Stimulated activated memory B cell treated with anti-CD40 and anti-IgM and Interleukin-4, amounts not matched to agents 10 μg/mL and 1 μg/mL and 100 μg/mL, for 72 hours (primary cell): ENCODE measurements around the gene ERC2.
"Not testable (repeated sequence)": the region's sequence is repeated elsewhere in the genome, so short reads cannot be mapped to it uniquely, and the experiment has no call there.

Experiments used
- ATAC-seq: fragments of 150-1000 bp; cut with Tn5 transposase; 2 replicates; pipeline ENCODE4 v1.10.0; 2021
- H3K27ac Mint-ChIP-seq: one replicate; pipeline ENCODE4 v1.8.0; 2022; ENCODE audit warnings: mild to moderate bottlenecking, mixed read lengths
- H3K27me3 Mint-ChIP-seq: one replicate; pipeline ENCODE4 v1.8.0; 2022; ENCODE audit warnings: mixed read lengths
- H3K36me3 Mint-ChIP-seq: one replicate; pipeline ENCODE4 v1.8.0; 2022; ENCODE audit warnings: mixed read lengths
- H3K4me1 Mint-ChIP-seq: one replicate; pipeline ENCODE4 v1.8.0; 2022; ENCODE audit warnings: mixed read lengths
- H3K4me3 Mint-ChIP-seq: one replicate; pipeline ENCODE4 v1.8.0; 2022; ENCODE audit warnings: mild to moderate bottlenecking, moderate library complexity, mixed read lengths
- H3K9me3 Mint-ChIP-seq: one replicate; pipeline ENCODE4 v1.8.0; 2022; ENCODE audit warnings: mixed read lengths

ERC2 gene

DNA sequence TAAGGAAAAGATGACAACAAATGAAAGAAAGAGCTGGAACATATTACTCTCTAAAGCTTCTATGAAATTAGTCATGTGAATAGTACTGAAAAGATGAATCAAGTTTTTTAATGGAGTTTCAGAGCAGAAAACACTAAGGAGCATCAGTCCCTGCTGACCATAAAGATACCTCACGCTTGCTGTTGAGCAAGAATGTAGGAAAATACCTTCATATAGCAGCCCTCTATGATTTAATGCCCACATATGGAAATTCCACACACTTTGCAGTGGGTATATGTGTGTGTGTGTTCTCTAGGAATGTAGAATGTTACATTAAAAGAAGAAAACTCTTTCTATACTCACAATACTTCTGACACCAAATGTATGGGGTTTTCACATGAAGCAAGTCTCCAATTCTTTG, 355.0 kb downstream of the ERC2 start:
- no peaks in the 10 kb centered on the region for H3K36me3 Mint-ChIP-seq
- no peak overlapping the region for H3K4me3 Mint-ChIP-seq
- no peaks in the 10 kb centered on the region for H3K27me3 Mint-ChIP-seq
- H3K9me3 Mint-ChIP-seq: peaks cover 4% of the 10 kb centered on the region
- no peak for ATAC-seq
- no peak overlapping the region for H3K27ac Mint-ChIP-seq
- no peaks in the 10 kb centered on the region for H3K4me1 Mint-ChIP-seq

DNA sequence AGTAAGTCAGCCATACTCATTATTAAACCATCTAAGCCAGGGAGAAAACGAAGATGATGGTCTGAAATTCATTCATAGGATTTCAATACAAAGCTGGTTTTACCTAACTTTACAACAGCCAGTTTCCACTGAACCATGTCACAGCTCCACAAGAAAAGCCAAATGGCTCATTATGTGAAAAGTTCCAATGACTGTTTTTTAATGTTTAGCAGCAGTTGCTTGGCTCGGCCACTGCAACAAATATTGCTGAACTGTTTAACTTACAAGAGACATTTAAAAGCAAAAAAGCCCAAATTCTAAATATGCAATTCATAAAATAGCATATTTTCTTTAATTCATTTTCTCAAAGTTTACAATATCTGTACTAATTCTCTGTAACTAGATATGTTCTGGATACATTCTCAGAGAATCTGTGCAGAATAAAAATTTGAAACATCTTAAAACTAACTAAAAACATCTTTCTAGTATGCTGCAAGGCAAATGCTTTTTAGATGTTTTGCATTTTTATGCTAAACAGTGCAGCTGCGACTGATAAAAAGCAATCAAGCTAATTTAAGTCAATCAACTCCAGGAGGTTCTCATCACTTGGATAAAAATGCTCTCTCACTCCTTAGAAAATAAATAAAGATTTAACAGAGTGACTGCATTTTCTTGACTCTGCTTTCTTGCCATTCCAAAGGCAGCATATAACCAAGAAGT, 356.5 kb downstream of the ERC2 start:
- ATAC-seq: no peak
- H3K27me3 Mint-ChIP-seq: no peaks in the 10 kb centered on the region
- H3K4me1 Mint-ChIP-seq: no peaks in the 10 kb centered on the region
- H3K4me3 Mint-ChIP-seq: no peak overlapping the region
- H3K36me3 Mint-ChIP-seq: no peaks in the 10 kb centered on the region
- peaks cover 4% of the 10 kb centered on the region for H3K9me3 Mint-ChIP-seq
- H3K27ac Mint-ChIP-seq: no peak overlapping the region

DNA sequence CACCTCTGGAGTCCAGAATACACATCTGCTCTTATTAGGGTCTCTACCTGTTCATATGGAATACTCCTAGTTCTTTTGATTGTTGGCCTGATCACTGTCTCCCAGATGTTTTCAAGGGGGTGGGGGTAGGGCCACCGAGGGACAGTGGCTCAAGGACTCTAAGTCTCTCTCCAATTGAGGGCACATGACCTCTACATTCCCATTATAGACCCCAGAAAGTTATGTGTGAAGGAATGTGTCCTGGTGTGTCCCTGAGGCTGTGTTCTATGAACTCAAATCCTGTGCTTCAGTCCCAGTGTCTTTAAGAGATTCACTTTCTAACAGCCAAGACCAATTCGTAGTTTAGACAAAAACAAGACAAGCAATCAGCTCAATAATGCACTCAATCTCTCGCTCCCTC, 357.4 kb downstream of the ERC2 start:
- no peaks in the 10 kb centered on the region for H3K27me3 Mint-ChIP-seq
- ATAC-seq: no peak

DNA sequence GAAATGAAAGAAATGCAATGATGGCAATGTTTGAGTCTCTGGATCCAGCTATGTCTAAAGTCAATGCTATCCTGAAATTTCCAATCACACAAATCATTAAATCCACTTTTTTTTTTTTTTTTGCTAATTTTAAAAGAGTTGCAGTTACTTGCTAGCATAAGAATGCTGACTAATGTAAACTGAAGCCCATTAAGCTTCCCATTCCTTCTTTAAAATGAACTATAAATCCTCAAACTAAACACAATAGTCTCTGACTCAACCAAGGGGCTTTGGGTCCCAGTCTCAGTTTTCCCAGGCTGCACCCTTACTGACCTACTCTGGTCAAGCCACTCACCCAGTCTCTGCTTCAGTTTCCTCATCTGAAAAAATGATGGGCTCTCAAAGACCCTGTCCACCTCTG, 361.1 kb downstream of the ERC2 start:
- Mint-ChIP-seq H3K4me3 (no peak overlapping the region), H3K27me3 (no peaks in the 10 kb centered on the region), H3K4me1 (no peaks in the 10 kb centered on the region), H3K36me3 (no peaks in the 10 kb centered on the region), H3K27ac (no peak overlapping the region), H3K9me3 (peaks cover 3% of the 10 kb centered on the region)
- no peak for ATAC-seq

More for the DNA sequence above, 357.4 kb downstream of the ERC2 start:
- Mint-ChIP-seq H3K4me1 (no peaks in the 10 kb centered on the region), H3K27ac (no peak overlapping the region), H3K4me3 (no peak overlapping the region), H3K9me3 (peaks cover 2% of the 10 kb centered on the region), H3K36me3 (no peaks in the 10 kb centered on the region)

DNA sequence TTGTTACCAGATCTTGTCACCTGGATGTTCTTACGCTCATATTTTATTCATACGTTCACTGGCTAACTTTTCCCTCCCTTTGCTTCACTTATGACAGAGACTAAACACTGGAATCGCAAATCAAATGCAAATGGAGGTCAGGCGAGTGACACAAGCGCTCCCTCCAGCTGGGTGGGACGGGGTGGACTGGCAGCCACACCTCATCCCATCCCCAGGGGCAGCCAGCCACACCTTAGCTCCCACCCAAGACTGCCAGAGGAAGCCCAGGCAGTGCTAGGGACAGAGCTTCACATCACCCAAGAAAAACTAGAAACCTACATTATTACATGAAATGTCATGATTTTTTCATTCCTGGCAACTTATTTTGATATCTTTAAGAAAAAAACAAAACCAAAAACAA, 366.2 kb downstream of the ERC2 start:
- Mint-ChIP-seq H3K27ac (no peak overlapping the region), H3K36me3 (no peaks in the 10 kb centered on the region), H3K4me1 (no peaks in the 10 kb centered on the region), H3K9me3 (peaks cover 3% of the 10 kb centered on the region), H3K4me3 (no peak overlapping the region), H3K27me3 (no peaks in the 10 kb centered on the region)
- ATAC-seq: no peak

DNA sequence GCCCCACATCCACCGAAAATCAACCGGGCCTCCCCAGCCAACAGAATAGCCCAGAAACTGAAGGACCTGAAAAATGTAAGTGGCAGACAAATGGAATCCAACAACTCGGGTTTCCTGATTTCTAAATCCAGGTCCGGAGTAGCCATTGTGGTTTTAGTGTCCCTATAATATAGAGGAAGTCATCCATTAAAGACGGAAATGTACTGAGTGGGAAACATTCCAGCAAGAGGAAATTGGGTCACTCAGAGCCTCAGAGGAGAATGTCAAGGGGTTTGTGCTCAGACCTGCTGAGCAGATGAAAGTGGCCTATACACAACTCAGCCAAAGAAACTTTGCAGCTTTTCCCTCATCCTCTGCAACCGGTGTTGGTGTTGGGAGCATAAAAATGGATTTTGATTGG, 366.7 kb downstream of the ERC2 start:
- Mint-ChIP-seq H3K9me3 (peaks cover 3% of the 10 kb centered on the region), H3K27ac (no peak overlapping the region), H3K27me3 (no peaks in the 10 kb centered on the region), H3K4me1 (no peaks in the 10 kb centered on the region), H3K4me3 (no peak overlapping the region), H3K36me3 (no peaks in the 10 kb centered on the region)
- ATAC-seq: no peak

DNA sequence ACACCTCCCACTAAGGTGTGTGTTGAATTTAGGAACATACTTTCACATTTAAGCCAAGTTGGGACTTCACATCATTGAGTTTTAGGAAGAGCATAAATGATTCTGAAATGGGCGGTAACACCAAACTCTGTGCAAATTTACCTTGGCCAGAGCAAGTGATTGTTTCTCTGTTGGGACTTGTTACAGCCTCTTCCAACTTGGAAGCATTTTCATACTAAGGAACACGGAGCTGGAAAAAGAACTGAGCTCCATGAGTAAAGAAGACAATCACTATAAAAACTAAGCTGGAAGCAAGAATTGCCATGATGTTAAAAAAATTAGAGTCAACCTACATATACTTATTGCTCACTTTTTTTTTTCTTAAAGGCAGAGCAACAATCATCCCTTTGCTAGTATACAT, 371.3 kb downstream of the ERC2 start:
- H3K9me3 Mint-ChIP-seq: no peaks in the 10 kb centered on the region
- no peaks in the 10 kb centered on the region for H3K27me3 Mint-ChIP-seq
- H3K27ac Mint-ChIP-seq: no peak overlapping the region
- H3K4me1 Mint-ChIP-seq: no peaks in the 10 kb centered on the region
- H3K36me3 Mint-ChIP-seq: no peaks in the 10 kb centered on the region
- ATAC-seq: no peak
- no peak overlapping the region for H3K4me3 Mint-ChIP-seq

DNA sequence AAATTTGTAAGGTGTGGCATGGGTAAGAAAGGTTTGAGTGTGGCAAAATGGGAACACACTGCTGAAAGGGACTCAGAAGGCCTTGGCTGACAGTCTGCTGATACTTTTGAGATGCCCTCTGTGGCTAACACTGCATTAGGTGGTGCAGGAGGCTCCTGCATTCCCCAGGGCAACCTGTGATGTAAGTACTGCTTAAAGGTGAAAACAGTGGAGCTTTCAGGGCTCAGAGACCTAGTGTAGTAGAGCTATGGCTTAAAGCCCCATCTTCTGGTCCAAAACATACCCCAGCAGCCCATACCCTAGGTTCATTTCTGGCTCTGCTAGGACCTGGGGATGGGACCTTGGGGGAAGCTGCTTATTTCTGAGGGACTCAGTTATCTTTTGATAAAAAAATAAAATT, 374.1 kb downstream of the ERC2 start:
- Mint-ChIP-seq H3K4me1 (no peaks in the 10 kb centered on the region), H3K27ac (no peak overlapping the region), H3K36me3 (no peaks in the 10 kb centered on the region), H3K9me3 (no peaks in the 10 kb centered on the region), H3K4me3 (no peak overlapping the region), H3K27me3 (no peaks in the 10 kb centered on the region)
- ATAC-seq: no peak

DNA sequence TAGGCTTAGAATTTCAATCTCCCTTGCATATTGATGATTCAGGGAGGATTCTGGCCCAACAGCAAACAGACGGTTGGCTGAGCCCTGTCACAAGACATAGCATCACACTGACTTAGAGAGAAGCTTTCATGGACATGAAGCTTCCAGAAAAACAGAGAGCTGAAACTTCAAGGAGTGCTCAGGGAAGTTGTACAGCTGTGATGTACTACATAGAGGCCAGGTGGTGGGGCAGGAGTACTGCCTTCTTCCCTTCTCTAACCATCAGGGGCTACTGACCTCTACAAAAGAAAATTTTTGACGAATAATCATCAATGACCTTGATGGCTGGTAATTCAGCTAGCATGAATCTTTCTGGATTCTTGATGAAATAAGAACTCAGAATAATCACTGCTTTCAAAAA, 378.5 kb downstream of the ERC2 start:
- Mint-ChIP-seq H3K9me3 (no peaks in the 10 kb centered on the region), H3K4me3 (no peak overlapping the region), H3K27ac (no peak overlapping the region), H3K4me1 (no peaks in the 10 kb centered on the region), H3K36me3 (no peaks in the 10 kb centered on the region), H3K27me3 (no peaks in the 10 kb centered on the region)
- ATAC-seq: no peak

DNA sequence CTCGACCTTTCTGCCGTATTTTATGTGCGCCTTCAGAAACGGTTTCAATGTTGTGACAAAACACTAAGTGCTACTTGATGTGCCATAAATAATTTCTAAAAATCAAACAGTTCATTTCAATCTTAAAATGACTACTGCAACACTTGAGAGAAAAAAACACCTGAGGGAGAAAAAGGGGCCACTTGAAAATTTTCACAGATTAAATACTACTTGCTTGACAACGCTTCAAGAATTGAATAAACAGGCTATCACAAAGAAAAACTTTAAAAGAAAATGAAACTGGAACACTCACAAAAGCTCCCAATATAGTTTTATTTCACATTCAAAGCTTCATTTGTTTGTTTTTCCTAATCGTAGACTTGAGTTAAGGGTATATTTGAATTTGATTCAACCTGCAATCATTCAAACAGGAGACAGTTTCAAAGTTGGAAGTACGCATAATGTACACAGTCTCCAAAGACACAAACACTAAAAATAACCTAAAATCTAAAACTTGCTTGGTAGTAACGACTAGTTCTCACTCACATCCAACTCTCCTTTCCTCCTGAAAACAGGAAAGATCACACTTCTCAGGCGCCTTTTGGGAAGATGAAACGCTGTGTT, 380.7 kb downstream of the ERC2 start:
- H3K27me3 Mint-ChIP-seq: no peaks in the 10 kb centered on the region
- peaks cover 2% of the 10 kb centered on the region for H3K9me3 Mint-ChIP-seq
- no peaks in the 10 kb centered on the region for H3K4me1 Mint-ChIP-seq
- H3K36me3 Mint-ChIP-seq: no peaks in the 10 kb centered on the region
- no peak overlapping the region for H3K27ac Mint-ChIP-seq
- ATAC-seq: no peak
- no peak overlapping the region for H3K4me3 Mint-ChIP-seq

DNA sequence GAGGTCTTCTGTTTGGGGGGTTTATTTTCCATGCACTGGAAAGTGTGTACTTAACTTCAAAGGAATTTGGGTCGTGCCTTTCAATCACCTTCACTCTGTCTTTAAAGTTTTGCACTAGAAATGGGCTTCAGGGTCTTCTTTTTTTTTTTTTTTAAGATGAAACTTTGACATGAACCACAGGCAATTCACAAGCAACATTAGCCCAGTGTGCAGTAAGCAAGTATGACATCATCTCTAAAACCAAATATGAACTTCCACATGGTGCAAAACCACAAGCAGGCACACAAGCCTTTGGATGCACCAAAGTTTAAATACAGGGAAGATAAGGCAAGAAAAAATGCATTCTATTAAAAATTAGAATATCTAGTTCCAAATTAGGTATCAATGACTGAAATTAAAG, 381.9 kb downstream of the ERC2 start:
- H3K9me3 Mint-ChIP-seq: peaks cover 2% of the 10 kb centered on the region
- no peaks in the 10 kb centered on the region for H3K36me3 Mint-ChIP-seq
- no peak overlapping the region for H3K4me3 Mint-ChIP-seq
- H3K4me1 Mint-ChIP-seq: no peaks in the 10 kb centered on the region
- no peak for ATAC-seq
- H3K27me3 Mint-ChIP-seq: no peaks in the 10 kb centered on the region
- no peak overlapping the region for H3K27ac Mint-ChIP-seq

DNA sequence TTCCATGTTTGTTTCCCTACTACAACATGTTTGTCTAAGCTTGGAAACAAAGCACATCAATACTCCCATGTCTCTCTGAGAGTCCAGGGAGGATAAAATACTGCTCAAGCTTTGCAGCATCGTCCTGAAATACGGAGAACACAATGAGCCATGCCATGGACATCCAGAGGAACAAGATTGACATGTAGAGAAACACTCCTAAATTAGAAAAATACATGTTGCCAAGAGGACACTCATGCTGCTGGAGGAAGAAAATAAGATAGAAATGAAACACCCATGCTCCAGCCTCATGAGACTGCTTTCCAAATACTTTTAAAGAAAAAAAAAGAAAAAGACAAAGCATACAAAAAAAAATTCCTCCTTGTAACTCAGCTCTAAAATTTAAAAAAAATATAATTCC, 387.0 kb downstream of the ERC2 start:
- H3K4me3 Mint-ChIP-seq: no peak overlapping the region
- ATAC-seq: no peak
- H3K27ac Mint-ChIP-seq: no peak overlapping the region
- H3K27me3 Mint-ChIP-seq: no peaks in the 10 kb centered on the region
- H3K9me3 Mint-ChIP-seq: peaks cover 2% of the 10 kb centered on the region
- H3K4me1 Mint-ChIP-seq: no peaks in the 10 kb centered on the region
- no peaks in the 10 kb centered on the region for H3K36me3 Mint-ChIP-seq

DNA sequence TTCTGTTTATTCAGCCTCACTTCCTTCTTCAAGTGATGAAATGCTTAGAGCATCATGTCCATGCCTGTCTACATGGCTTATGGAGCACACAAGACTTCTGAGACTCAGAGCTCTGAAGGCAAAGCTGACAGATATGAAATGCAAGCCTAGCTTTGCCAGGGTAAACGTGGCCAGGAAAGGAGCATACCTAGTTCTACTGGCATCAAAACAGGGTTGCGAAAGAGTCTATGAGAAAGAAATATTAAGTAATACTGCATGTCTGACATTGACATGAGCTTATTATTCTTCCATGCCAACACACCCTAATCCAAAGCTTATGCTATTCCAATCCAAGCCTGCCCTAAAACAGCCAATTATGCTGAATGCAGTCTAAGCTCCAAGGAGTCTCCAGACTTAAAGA, 391.5 kb downstream of the ERC2 start:
- no peaks in the 10 kb centered on the region for H3K27me3 Mint-ChIP-seq
- H3K9me3 Mint-ChIP-seq: no peaks in the 10 kb centered on the region
- ATAC-seq: no peak
- H3K4me3 Mint-ChIP-seq: no peak overlapping the region
- no peak overlapping the region for H3K27ac Mint-ChIP-seq
- no peaks in the 10 kb centered on the region for H3K36me3 Mint-ChIP-seq
- no peaks in the 10 kb centered on the region for H3K4me1 Mint-ChIP-seq

DNA sequence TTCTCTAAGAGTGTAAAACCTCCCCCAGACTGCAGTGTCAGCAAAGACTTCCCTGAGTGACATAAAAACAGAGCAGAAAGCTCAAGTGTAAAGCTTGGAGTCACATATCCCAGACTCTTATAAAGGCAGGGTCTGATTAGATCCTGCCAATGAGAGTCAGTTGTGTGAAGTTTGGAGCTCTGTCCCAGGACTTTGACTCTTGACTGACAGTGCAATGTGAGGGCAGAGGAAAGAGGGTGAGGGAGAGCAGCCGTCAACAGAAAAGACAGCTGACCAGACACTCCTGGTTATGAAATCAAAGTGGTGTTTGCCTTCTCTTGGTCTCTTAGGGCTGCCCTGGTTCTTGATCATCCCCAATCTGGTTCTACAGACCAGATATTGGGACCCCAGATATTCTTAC, 393.2 kb downstream of the ERC2 start:
- Mint-ChIP-seq H3K4me1 (no peaks in the 10 kb centered on the region), H3K27ac (no peak overlapping the region)

DNA sequence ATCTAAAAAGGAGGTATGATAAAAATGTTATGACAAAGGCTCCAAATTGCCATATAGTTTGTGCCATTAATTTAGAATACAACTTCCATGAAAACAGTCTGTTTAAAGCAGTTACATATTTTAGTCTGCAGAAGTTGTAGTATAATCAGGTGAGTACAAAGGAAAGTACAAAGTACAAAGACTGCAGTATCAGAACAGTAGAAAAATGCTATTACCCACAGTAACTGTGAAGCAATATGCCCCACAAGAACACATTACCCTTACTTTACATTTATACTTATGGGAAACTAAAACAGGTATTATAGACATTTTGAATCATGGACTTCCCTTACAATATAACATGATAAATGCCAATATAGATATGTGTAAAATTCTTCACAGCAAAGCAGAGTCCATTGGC, 398.5 kb downstream of the ERC2 start:
- H3K9me3 Mint-ChIP-seq: peaks cover 7% of the 10 kb centered on the region
- H3K27me3 Mint-ChIP-seq: no peaks in the 10 kb centered on the region
- H3K4me1 Mint-ChIP-seq: no peaks in the 10 kb centered on the region
- ATAC-seq: no peak
- no peak overlapping the region for H3K27ac Mint-ChIP-seq
- no peaks in the 10 kb centered on the region for H3K36me3 Mint-ChIP-seq
- no peak overlapping the region for H3K4me3 Mint-ChIP-seq

More for the DNA sequence above, 393.2 kb downstream of the ERC2 start:
- H3K27me3 Mint-ChIP-seq: no peaks in the 10 kb centered on the region
- H3K36me3 Mint-ChIP-seq: no peaks in the 10 kb centered on the region
- no peak for ATAC-seq
- H3K4me3 Mint-ChIP-seq: no peak overlapping the region
- no peaks in the 10 kb centered on the region for H3K9me3 Mint-ChIP-seq

DNA sequence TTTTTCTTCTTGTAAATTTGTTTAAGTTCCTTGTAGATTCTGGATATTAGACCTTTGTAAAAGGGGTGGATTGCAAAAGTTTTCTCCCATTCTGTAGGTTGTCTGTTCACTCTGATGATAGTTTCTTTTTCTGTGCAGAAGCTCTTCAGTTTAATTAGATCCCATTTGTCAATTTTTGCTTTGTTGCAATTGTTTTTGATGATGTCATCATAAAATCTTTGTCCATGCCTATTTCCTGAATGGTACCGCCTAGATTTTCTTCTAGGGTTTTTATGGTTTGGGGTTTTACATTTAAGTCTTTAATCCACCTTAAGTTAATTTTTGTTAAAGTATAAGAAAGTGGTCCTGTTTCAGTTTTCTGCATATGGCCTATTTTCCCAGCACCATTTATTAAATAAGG, 401.9 kb downstream of the ERC2 start:
- H3K9me3 Mint-ChIP-seq, ATAC-seq, H3K27me3 Mint-ChIP-seq, H3K4me3 Mint-ChIP-seq, H3K4me1 Mint-ChIP-seq, H3K27ac Mint-ChIP-seq, H3K36me3 Mint-ChIP-seq: not testable (repeated sequence)
